B cell (primary cell): ENCODE measurements around the gene TMEM132E.

Source experiments
- EZH2 ChIP-seq: IDR thresholded peaks from 2 replicates; pipeline ENCODE4 v1.6.1; 2012; ENCODE audit warnings: borderline replicate concordance, low read depth, mild to moderate bottlenecking, moderate library complexity, low read length; ENCODE audit not compliant: insufficient read depth, poor library complexity, severe bottlenecking
- TF ChIP-seq, protein P1 (sequence below): fragments of 200-600 bp; IDR thresholded peaks from one replicate; pipeline ENCODE4 v1.8.0; 2022; ENCODE audit warnings: antibody characterized with exemption, mild to moderate bottlenecking

DNA sequence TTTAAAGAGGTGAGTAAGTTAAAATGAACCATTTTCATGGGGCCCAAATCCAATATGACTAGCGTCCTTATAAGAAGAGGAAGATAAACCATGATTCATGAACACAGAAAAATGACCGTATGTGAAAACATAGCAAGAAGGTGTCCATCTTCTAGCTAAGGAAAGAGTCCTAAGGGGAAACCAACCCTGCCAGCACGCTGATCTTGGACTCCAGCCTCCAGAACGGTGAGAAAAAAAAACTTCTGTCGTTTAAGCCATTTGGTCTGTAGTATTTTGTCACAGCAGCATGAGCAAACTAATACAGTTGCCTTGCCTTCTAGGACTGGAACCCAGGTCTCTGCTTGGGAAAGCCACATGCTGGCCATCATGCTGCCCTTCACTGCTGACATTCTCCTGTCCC lies 4.2 kb upstream of the TMEM132E start:
- TF ChIP-seq, protein P1, sequence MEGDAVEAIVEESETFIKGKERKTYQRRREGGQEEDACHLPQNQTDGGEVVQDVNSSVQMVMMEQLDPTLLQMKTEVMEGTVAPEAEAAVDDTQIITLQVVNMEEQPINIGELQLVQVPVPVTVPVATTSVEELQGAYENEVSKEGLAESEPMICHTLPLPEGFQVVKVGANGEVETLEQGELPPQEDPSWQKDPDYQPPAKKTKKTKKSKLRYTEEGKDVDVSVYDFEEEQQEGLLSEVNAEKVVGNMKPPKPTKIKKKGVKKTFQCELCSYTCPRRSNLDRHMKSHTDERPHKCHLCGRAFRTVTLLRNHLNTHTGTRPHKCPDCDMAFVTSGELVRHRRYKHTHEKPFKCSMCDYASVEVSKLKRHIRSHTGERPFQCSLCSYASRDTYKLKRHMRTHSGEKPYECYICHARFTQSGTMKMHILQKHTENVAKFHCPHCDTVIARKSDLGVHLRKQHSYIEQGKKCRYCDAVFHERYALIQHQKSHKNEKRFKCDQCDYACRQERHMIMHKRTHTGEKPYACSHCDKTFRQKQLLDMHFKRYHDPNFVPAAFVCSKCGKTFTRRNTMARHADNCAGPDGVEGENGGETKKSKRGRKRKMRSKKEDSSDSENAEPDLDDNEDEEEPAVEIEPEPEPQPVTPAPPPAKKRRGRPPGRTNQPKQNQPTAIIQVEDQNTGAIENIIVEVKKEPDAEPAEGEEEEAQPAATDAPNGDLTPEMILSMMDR = no peak
- TF ChIP-seq EZH2 = no peak
